Testis (tissue), 3 donors: ENCODE data around the gene TCF4. TPM values are rescaled to one million over a fixed set of nuclear protein-coding genes. Genes with fewer than 3 reads are reported as not detected.

Experiments
- DNase-seq: peaks from one replicate; pipeline ENCODE4 v3.0.0-alpha.2; 2019
- H3K27ac ChIP-seq, 2 donors: fragments of 200-600 bp; sonication (generic); one replicate each; pipeline ENCODE4 v1.5.1; 2019
- H3K27me3 ChIP-seq: fragments of 200-600 bp; sonication (generic); one replicate; pipeline ENCODE4 v1.5.1; 2019
- H3K36me3 ChIP-seq: fragments of 200-600 bp; sonication (generic); one replicate; pipeline ENCODE4 v1.5.1; 2017; ENCODE audit warnings: low read depth; ENCODE audit errors: missing control alignments
- H3K4me1 ChIP-seq: fragments of 200-600 bp; sonication (generic); one replicate; pipeline ENCODE4 v1.5.1; 2019
- H3K4me3 ChIP-seq, 2 donors: fragments of 200-600 bp; sonication (generic); one replicate each; pipeline ENCODE4 v1.5.1; 2017 to 2019
- H3K9me3 ChIP-seq: fragments of 200-600 bp; sonication (generic); one replicate; pipeline ENCODE4 v1.5.1; 2017
- CTCF ChIP-seq, 3 experiments: fragments of 450-650 bp in 2 of 3; fragments of 200-600 bp in 1 of 3; sonication (generic) in 1 of 3; IDR thresholded peaks; one replicate each; pipeline ENCODE4 v1.5.1; 2016 to 2019; ENCODE audit warnings: antibody characterized with exemption in 3 of 3, mild to moderate bottlenecking in 2 of 3, moderate library complexity in 1 of 3
- POLR2A ChIP-seq: fragments of 450-650 bp; IDR thresholded peaks from one replicate; pipeline ENCODE4 v1.6.1; 2017; ENCODE audit warnings: antibody characterized with exemption, mild to moderate bottlenecking, moderate library complexity
- WGBS, 2 donors: methylation state at CpG; one replicate each; pipeline ENCODE4 v1.1.5; 2018; 5-methylcytosine and 5-hydroxymethylcytosine counted together
- intact Hi-C: fragments of 100-400 bp; cut with DNase I; formaldehyde crosslinking; loops from one replicate; pipeline ENCODE4 v1.15.1; 2023; ENCODE audit warnings: low total_unique reads
- polyA plus RNA-seq: library from polyadenylated mRNA; stranded (reverse); fragments of 350-450 nt; fragmentation: Illumina TruSeq; extraction: RNeasy Lipid Tissue Mini Kit (QIAGEN cat#74804); gene quantifications from one replicate; pipeline ENCODE4 v1.2.3, GENCODE V29; 2014; ENCODE audit warnings: low read depth, low replicate concordance; ENCODE audit not compliant: insufficient read depth
- total RNA-seq, 2 donors: library from RNA; depleted of rRNA; stranded (reverse); fragments of >200 nt; gene quantifications; one replicate each; pipeline ENCODE4 v1.2.3, GENCODE V29; 2016

TCF4 gene
- total and polyA plus RNA-seq, 3 donors from 2014 or later, result 50.8 to 122 (median 110) TPM

- DNase-seq, result peak; percentile 92
- Histone ChIP-seq H3K27ac (no peak overlapping the region), H3K36me3 (no peaks in the 10 kb centered on the region), H3K4me1 (peaks cover 4% of the 10 kb centered on the region), H3K9me3 (no peaks in the 10 kb centered on the region), H3K27me3 (no peaks in the 10 kb centered on the region), H3K4me3 (no peak overlapping the region)
- TF ChIP-seq POLR2A (no peak), CTCF (IDR thresholded peaks at IDR 0.05) (peak; percentile 68 to 82 (median 68))
- 34 to 36% methylated on average over 21 of the region's 21 CpGs for WGBS, 2 donors
- intact Hi-C loops, result no loop called here
These were observed 353.5 kb downstream of the TCF4 start for GRCh38 chr18:55234366-55235093.

- intact Hi-C loops, result no loop called here
- no peak overlapping the region for H3K27ac ChIP-seq
- no peak for TF ChIP-seq POLR2A
- no peak for TF ChIP-seq CTCF (IDR thresholded peaks at IDR 0.05)
- no peaks in the 10 kb centered on the region for H3K9me3 ChIP-seq
- 82 to 85% methylated on average over 5 of the region's 5 CpGs for WGBS, 2 donors
- H3K36me3 ChIP-seq, result no peaks in the 10 kb centered on the region
- H3K4me1 ChIP-seq, result peaks cover 4% of the 10 kb centered on the region
- DNase-seq, result no peak
- no peaks in the 10 kb centered on the region for H3K27me3 ChIP-seq
- no peak overlapping the region for H3K4me3 ChIP-seq
These were observed 354.1 kb downstream of the TCF4 start for GRCh38 chr18:55233857-55234256.

GRCh38 chr18:55232506-55232905 is 355.5 kb downstream of the TCF4 start:
- H3K27me3 ChIP-seq, result no peaks in the 10 kb centered on the region
- intact Hi-C loops, result no loop called here
- H3K4me1 ChIP-seq, result peaks cover 4% of the 10 kb centered on the region
- no peak for DNase-seq
- 89 to 98% methylated on average over 6 of the region's 6 CpGs for WGBS, 2 donors
- H3K4me3 ChIP-seq, result no peak overlapping the region
- H3K27ac ChIP-seq, result no peak overlapping the region
- H3K36me3 ChIP-seq, result no peaks in the 10 kb centered on the region
- TF ChIP-seq CTCF (IDR thresholded peaks at IDR 0.05), result no peak
- no peak for TF ChIP-seq POLR2A
- H3K9me3 ChIP-seq, result no peaks in the 10 kb centered on the region

- intact Hi-C loops, result no loop called here
- Histone ChIP-seq H3K36me3 (no peaks in the 10 kb centered on the region), H3K27me3 (no peaks in the 10 kb centered on the region), H3K4me3 (no peak overlapping the region), H3K4me1 (peaks cover under 1% of the 10 kb centered on the region), H3K27ac (no peak overlapping the region), H3K9me3 (no peaks in the 10 kb centered on the region)
- TF ChIP-seq CTCF (IDR thresholded peaks at IDR 0.05) (no peak), POLR2A (no peak)
- DNase-seq, result no peak
- WGBS, 2 donors, result 84 to 88% methylated on average over 4 of the region's 4 CpGs
These were observed 358.3 kb downstream of the TCF4 start for GRCh38 chr18:55229682-55230081.

- Histone ChIP-seq H3K36me3 (no peaks in the 10 kb centered on the region), H3K27me3 (no peaks in the 10 kb centered on the region), H3K4me1 (no peaks in the 10 kb centered on the region), H3K27ac (no peak overlapping the region), H3K4me3 (no peak overlapping the region), H3K9me3 (no peaks in the 10 kb centered on the region)
- WGBS, 2 donors, result 86 to 92% methylated on average over 14 to 15 of the region's 15 CpGs
- intact Hi-C loops, result no loop called here
- no peak for DNase-seq
- TF ChIP-seq CTCF (IDR thresholded peaks at IDR 0.05), result no peak
- TF ChIP-seq POLR2A, result no peak
These were observed 359.3 kb downstream of the TCF4 start for GRCh38 chr18:55228707-55229106.
